ENCODE results near the gene CCDC88B.

Gene CCDC88B

DNA sequence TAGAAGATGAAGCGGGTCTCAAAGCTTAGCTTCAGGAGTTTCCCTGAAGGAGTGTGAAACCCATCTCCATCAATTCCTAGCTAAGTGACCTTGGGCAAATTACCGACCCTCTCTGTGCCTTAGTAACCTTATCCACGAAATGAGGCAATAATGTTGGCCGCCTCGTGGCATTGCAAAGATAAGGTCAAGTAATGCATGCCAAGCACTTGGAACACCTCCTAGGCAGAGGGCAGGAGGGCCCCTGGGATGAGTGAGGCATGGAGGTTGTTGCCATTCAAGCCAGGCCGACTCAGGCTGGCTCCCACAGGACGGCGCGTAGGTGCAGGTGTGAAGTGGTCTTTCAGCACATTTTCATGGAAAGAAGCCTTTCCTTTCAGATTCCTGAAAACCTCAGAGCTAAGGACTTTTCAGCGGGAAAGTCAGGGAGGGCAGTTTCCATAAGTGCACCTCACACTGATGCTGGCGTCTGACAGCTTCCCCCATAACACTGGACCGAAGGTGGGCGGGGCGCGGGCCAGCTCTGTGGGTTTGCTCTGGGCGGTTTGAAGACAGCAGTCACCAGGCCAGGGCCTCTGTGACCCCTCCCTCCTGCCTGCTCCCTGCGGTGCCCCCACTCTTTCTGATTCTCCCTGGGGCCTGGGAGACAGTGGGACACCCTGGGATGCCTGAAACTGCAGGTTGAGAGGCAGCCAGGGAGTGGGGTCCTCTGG, 44.2 kb downstream of the CCDC88B start:
- no peak for DNase-seq

DNA sequence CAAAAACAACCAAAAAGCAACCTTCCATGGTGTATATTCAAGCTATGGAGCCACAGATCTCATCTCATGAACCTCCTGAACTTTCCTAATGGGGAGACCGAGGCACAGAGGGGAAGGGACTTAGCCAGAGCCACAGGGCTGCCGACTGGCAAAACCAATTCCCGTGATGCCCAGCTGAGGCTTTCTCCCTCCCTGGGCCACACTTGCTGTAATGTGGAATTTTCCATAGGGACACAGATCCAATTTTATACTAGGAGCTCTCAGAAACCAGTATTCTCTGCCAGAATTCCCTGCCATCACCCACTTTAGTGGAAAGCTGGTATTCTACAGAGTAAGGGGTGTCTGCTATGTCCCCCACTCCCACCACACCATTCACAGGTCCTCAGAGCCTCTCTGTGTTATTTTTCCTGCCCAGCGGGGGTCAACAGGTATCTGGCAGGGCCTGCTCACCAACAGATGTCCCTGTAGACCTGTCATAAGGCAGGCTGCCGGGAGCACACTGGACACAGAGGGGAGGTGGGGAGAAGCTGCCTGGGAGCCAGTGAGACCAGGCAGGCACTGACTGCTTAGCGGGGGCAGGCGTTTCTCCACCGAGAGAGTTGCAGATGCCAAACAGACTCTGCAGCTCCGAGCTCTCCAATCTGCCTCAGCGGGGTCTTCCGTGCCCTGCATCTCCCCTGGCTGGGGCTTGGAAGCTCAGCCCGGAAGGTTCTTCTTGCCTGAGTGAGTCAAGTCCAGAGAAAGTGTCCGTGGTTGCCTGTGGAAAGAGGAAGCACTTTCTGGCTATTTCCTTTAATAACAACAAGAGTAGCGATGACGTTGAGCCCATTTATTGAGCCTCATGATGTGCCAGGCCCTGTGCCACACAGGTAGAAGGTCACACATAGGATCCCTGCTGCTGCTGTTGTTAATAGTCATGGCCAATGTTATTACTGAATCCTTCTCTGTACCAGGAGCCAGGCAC, 45.3 kb downstream of the CCDC88B start:
- no peak for DNase-seq

DNA sequence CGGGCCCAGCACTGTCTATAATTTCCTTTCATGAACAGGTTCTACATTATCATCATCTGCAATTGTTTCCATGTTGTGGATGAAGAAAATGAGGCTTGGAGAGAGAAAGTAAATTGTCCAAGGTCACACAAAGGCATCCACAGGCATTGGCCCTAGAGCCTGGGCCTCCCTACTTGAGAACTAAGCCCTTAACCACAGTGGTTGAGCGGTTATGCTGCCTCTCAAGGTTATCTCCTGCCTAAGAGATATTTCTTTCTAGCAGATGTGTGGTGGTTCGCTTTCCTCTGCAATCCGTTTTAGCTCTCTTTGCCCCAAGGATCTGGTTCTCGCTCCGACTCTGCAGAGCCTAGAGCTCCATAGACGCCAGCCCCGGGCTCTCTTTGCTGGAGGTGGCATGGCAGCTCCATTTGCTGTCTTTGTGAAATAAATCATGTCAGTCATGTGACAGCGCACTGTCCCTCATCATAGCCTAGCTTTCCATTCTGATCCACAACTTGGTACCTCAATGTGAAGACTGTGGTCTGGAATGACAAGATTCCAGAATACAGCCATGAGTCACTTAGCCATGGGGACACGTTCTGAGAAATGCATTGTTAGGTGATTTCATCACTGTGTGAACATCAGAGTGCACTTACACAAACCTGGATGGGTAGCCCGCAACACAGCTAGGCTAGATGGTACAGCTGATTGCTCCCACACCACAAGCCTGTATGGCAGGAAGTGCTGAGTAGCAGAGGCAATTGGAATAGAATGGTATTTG, 46.1 kb downstream of the CCDC88B start:
- peak; percentile 24 for DNase-seq

DNA sequence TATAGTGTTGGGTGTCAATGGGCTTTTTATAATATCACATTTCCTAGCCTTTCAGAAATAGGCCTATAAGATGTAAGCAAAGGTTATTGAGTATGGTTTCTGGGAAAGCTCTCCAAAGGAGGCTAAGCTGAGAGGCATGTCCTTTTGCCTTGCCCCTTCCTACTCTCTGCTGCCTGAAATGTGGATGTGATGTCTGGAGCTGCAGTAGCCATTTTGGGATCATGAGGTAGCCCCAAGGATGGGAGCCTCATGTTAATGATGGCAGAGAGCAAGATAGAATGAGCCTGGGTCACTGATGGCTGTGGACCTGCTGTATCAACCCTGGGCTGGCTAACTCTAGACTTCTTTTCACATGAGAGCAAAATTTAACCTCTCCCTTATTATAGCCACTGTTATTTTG, 47.9 kb downstream of the CCDC88B start:
- no peak for DNase-seq

DNA sequence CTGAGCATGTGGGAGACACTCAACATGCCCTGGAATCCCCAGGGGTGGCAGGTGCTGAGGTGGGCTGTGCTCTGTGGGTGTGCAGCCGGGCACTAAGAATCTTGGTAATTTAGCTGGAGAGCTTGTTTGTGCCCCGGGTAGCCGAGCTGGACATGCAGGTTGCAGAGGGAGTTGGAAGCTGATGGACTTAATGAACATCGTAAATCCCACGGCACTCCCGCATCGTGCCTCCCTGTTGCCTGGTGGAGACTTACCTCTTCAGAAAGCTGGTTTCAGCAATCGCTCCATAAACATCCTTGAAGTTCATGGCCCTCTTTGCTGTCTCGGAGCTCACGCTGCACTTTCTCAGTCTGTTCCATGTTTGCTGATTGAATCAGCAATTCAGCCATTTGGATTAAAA, 48.9 kb downstream of the CCDC88B start:
- no peak for DNase-seq

DNA sequence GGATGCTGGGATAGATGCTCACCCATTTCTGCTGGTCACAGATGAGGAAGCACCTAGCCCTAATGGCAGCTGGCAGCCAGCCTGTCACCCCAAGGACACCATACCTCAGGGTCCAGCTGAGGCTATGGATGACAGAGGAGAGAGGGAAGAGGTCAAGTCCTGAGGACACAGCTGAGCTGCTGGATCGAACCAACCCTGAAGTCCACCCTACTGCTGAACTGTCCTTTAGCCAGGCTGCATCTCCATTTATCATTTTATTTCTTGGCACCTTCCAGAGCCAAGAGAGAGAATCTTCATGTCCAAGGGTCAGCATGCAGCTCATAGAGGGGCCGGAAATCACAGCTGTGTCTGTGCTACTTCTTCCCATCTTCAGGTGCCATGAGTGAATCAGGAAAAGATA, 49.8 kb downstream of the CCDC88B start:
- DNase-seq: no peak

DNA sequence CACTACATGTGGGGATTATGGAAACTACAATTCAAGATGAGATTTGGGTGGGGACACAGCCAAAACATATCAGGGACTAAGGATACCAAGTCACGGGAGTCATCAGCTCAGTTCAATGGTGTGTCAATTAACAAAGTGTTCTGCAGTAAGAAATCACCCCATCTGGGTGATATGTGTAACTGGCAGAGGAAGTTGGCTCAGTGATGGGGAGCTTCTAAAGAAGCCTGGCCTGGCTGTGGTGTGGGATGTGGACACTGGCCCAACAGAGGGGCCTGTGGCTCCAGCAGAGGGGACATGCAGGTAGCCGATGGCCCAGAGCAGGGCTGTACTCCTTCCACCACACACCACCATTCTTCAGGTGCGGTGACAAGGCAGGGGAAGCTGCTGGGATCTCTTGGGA, 50.6 kb downstream of the CCDC88B start:
- no peak for DNase-seq

DNA sequence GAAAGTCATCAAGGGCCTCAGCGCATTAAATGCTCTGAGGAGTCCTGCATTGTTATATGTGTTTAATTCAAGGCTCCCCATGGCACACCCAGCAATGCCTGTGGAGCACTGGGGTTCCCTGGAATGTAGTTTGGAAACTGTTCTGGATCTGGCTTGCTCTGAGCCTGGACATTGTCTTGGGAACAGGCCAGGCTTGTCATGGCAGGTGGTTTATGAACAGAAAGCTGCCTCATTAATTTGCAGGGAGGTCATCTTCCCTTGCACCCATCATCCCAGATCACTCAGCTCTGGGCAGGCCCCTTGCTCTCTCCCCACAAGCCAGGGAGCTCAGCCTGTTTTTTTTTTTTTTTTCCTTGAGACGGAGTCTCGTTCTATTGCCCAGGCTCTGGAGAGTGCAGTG, 51.8 kb downstream of the CCDC88B start:
- no peak for DNase-seq

DNA sequence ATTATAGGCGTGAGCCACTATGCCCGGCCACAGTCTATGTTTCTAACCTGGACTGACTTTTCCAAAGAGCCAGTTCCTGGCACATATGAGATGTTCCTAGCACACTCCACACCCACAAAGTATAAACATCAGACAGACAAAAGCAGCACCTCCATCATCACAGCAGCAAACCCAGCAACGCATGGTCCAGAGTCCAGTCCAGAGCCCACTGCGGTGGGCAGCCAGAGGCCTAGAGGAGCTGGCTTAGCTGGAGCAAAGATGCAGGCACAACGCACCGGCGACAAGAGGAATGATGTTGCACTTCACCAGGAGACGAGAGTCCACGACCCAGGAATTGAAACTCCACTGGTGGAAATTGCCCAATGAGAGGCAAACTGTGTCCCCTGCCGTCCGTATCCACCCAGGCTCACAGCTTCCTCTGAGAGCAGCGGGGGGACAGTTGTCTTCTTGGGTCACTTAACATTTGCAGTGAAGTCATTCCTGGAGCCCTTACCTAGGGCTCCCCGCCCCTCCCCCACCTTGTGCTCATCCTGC, 55.6 kb downstream of the CCDC88B start:
- no peak for DNase-seq

DNA sequence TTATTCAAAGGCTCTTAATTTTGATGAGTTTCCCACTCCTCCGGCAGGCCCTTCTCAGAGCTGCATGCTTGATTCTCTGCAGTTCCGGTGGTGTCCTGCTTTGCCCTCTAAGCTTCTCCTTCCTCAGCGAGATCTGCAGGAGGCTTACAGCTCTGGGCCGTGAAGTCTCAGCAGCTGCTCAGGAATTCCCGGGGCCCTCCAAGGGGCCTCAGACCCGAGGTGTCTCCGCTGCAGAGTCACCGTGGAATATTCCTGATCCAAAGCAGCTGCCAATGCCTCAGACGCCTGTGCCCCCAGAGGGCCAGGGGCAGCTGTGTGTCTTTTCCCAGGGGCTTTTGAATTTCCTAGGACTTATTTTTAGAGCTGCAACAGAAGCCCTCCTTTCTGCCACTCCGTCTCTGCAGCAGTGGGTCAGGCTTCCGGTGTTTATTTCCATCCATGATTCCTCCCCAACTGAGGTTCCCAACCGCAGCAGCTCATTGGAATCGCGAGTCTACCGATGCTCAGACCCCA, 56.1 kb downstream of the CCDC88B start:
- no peak for DNase-seq

DNA sequence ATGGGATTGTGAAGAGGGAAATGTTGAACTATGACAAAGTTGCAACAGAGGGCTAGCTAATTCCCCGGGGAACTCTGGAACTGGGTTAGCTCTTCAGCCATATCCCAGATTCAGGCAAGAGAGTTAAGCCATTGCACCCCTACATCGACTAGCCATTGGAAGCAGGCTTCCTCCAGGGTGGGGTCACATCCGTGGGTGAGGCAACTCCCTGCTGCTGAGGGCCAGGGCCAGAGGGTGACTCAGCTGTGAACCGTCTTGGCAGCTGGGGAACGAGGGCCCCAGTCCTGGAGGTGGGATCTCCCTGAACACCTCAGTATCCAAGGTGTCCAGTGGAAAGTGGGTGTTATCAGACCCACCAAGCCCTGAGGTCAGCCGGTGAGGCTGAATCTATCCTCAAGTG, 60.1 kb downstream of the CCDC88B start:
- DNase-seq: no peak

DNA sequence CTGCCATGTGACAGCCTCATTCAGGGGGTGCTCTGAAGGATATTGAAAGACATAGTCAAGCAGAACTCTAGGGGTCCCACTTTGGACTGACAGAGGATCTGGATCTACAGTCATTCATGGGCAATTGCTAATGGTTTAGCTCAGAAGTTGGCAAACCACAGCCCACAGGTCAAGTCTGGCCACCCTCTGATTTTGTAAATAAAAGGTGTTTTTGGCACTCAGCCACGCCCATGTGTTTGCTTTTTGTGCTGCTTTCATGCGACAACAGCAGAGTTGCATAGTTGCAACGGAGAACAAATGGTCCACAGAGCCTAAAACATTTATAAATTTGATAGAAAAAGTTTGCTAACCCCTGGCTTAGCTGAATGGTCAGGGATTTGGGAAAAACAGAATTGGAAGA, 60.7 kb downstream of the CCDC88B start:
- DNase-seq: no peak

DNA sequence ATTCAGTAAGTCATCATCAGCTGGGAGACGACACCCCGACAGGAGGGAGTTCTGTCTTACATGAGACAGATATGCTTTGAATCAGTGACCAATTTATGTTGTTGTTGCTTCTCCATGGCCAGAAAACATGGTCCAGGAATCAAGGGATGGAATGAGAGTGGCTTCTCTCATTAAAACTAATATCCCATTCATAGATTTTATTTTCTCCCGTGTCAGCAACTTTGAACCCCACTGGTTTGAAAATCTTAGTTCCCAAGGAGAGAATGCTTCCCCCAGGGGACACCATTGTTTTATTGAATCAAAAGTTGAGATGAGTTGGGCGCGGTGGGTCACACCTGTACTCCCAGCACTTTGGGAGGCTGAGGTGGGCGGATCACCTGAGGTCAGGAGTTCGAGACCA, 61.8 kb downstream of the CCDC88B start:
- no peak for DNase-seq

DNA sequence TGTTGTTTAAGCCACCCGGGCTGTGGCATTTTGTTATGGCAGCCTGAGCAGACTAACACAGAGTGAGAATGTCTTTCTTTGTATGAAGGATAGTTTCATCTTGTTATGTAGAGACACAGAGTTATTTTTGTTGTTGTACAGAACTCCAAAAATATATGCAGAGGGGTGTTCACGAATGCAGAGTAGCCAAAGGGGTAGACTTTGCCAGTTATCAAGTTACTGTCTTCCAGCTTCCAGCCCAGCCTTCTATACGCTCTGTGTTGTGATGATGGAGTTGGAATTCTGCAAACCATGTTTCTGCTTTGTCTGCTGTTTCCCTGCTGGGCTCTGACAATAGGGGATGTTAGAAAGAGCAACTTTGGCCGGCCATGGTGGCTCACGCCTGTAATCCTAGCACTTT, 63.1 kb downstream of the CCDC88B start:
- no peak for DNase-seq

DNA sequence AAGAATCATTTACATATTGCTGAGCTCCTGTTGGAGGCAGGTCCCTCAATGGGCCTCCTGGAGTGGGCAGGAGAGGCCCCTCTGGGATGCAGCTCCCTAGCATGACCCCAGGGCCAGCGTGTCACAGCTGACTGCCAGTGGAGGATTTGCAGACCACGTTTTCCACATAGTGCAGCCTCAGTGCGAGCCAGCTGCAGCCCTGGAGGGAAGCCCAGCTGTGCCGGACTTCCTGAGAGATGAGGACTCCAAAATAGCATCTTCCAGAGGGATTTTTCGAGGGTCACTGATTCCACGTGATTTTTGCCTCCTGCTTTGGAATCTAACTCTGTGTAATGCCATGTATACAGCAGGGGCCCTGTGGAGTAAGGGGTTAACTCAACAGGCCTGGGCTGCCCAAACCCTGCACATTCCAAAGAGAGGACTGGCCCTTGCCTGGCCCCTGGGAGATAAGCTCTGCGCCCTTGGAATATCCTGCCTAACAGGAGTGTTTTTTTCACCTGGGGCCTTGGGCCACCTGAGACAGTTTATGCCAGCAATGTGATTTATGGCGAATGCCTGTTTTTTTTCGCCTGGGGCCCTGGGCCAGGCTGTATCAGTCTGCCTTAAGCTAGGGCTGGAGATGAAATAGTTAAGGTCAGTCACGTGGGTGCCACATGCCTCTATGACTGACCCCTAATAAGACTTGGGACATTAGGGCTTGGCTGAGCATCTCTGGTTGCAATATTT, 66.4 kb downstream of the CCDC88B start:
- DNase-seq: no peak
